CD8-positive, alpha-beta memory T cell (primary cell): ENCODE measurements around the gene DCDC2C. TPM values are rescaled to one million over a fixed set of nuclear protein-coding genes. Genes with fewer than 3 reads are reported as not detected.
A peak's percentile ranks its signal among the peaks of the same experiment; 100 is the strongest.
"Not testable (repeated sequence)": the region's sequence is repeated elsewhere in the genome, so short reads cannot be mapped to it uniquely, and the experiment has no call there.

Source experiments
- CTCF ChIA-PET: fragments of 350-600 bp; sonication (Branson Sonifier 250); formaldehyde crosslinking; loops from one replicate; lab custom pipeline; 2021; ENCODE audit warnings: antibody characterized with exemption; lab: Charles Lee
- POLR2A ChIA-PET: fragments of 350-600 bp; sonication (Branson Sonifier 250); formaldehyde crosslinking; loops from one replicate; lab custom pipeline; 2021; ENCODE audit warnings: antibody characterized with exemption; lab: Charles Lee
- DNase-seq, 5 donors: peaks; one replicate each; pipeline versions ENCODE4 v3.0.0 to v3.0.0-alpha.2; 2020 to 2022; ENCODE audit warnings: mixed read lengths in 1 of 5
- H3K27ac ChIP-seq: one replicate; pipeline ENCODE4 v1.7.0; 2013; ENCODE audit warnings: low read depth, mild to moderate bottlenecking, low read length, moderate library complexity
- H3K27me3 ChIP-seq: 2 replicates; pipeline ENCODE4 v1.7.0; 2013; ENCODE audit warnings: low read length, mild to moderate bottlenecking; ENCODE audit not compliant: insufficient read depth, poor library complexity, severe bottlenecking
- H3K36me3 ChIP-seq: 2 replicates; pipeline ENCODE4 v1.7.0; 2013; ENCODE audit warnings: mild to moderate bottlenecking, low read length, moderate library complexity; ENCODE audit not compliant: insufficient read depth
- H3K4me1 ChIP-seq: 2 replicates; pipeline ENCODE4 v1.7.0; 2013; ENCODE audit warnings: mild to moderate bottlenecking, low read length, moderate library complexity; ENCODE audit not compliant: insufficient read depth
- H3K4me3 ChIP-seq: 2 replicates; pipeline ENCODE4 v1.7.0; 2013; ENCODE audit warnings: mild to moderate bottlenecking, low read length
- H3K9me3 ChIP-seq: 2 replicates; pipeline ENCODE4 v1.7.0; 2013; ENCODE audit warnings: mild to moderate bottlenecking, low read length
- H3K27ac Mint-ChIP-seq, 8 donors: one replicate each; pipeline ENCODE4 v1.8.0; 2020 to 2021; ENCODE audit warnings: mixed read lengths in 8 of 8, mild to moderate bottlenecking in 6 of 8, inconsistent platforms in 3 of 8, moderate library complexity in 3 of 8
- H3K27me3 Mint-ChIP-seq, 2 donors: one replicate each; pipeline ENCODE4 v1.8.0; 2020 to 2021; ENCODE audit warnings: mixed read lengths in 2 of 2, mild to moderate bottlenecking in 1 of 2, moderate library complexity in 1 of 2
- H3K36me3 Mint-ChIP-seq, 3 donors: one replicate each; pipeline ENCODE4 v1.8.0; 2020 to 2021; ENCODE audit warnings: mixed read lengths in 3 of 3, inconsistent platforms in 1 of 3, mild to moderate bottlenecking in 1 of 3
- H3K4me1 Mint-ChIP-seq, 3 donors: one replicate each; pipeline ENCODE4 v1.8.0; 2020 to 2021; ENCODE audit warnings: mixed read lengths in 3 of 3, inconsistent platforms in 1 of 3, mild to moderate bottlenecking in 1 of 3
- H3K4me3 Mint-ChIP-seq, 7 donors: one replicate each; pipeline ENCODE4 v1.8.0; 2020 to 2021; ENCODE audit warnings: mixed read lengths in 7 of 7, mild to moderate bottlenecking in 6 of 7, moderate library complexity in 4 of 7, inconsistent platforms in 2 of 7
- H3K9me3 Mint-ChIP-seq, 5 donors: one replicate each; pipeline ENCODE4 v1.8.0; 2020 to 2022; ENCODE audit warnings: mixed read lengths in 5 of 5, mild to moderate bottlenecking in 3 of 5, moderate library complexity in 2 of 5, inconsistent platforms in 1 of 5
- polyA plus RNA-seq: library from polyadenylated mRNA; unstranded; fragments of 300-500 nt; fragmentation: Illumina TruSeq; gene quantifications from one replicate; pipeline ENCODE4 v1.2.3, GENCODE V29; 2021
- total RNA-seq, 2 experiments: library from RNA; stranded (reverse); gene quantifications; one replicate each; pipeline ENCODE4 v1.2.3, GENCODE V29; 2021

Gene DCDC2C
- total and polyA plus RNA-seq, 3 experiments from 2014 or later, result not detected

DNA sequence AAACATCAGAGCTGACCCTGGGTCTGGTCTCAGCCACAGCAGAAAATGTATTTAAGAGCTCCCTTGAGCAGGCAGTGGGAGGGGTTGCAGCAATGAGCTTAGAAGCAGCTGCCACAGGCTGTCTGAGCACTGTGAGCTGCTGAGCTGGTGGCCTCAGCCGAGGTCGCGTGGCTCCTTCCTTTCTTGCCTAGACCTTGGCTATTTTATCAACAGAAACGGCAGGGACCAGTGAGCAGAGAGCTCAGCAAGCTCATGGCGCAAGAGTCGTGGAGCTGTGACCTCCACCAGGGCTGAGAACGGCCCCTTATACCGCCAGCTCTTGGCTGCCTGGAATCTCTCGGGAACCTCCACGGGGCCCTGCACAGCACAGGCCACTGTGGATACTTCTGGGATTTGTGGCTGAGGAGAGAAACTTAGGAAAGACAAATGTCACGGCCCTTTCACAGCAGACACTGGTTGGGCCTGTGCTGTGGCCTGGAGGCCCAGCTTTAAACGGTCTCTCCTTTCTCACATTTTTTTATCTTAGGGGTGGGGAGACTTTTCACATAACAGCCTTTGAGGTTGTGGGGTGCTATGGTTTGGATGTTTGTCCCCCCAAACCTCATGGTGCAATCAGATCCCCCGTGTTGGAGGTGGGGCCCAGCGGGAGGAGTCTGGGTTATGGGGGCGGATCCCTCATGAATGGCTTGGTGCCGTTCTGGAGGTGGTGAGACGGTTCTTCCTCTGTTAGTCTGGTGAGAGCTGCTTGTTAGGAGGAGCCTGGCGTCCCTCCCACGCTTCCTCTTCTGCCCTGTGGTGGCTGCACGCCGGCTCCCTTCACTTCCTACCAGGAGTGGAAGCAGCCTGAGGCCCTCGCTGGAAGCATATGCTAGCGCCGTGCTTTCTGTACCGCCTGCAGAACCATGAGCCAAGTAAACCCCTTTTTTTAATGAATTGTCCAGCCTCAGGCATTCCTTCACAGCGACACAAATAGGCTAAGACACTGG, 43.6 kb upstream of the DCDC2C start:
- Histone ChIP-seq H3K27ac (no peak overlapping the region), H3K4me1 (no peaks in the 10 kb centered on the region), H3K4me3 (no peak overlapping the region), H3K36me3 (no peaks in the 10 kb centered on the region), H3K27me3 (no peaks in the 10 kb centered on the region), H3K9me3 (no peaks in the 10 kb centered on the region)
- Mint-ChIP-seq H3K4me1 (peaks cover 3 to 12% (median 4%) of the 10 kb centered on the region in 3 donors), H3K27me3 (no peaks in the 10 kb centered on the region), H3K9me3 (no peaks in the 10 kb centered on the region), H3K4me3 (no peak overlapping the region), H3K36me3 (no peaks in the 10 kb centered on the region), H3K27ac (peak overlapping the region in 2 of 8 donors; percentile 58 to 63)
- no peak for DNase-seq
- CTCF ChIA-PET, result interaction anchor here (0.6 kb wide), 1 partner anchor 8 kb away, joined by 3 read pairs; no protein-coding TSS in a partner anchor
- POLR2A ChIA-PET, result no interaction called here

DNA sequence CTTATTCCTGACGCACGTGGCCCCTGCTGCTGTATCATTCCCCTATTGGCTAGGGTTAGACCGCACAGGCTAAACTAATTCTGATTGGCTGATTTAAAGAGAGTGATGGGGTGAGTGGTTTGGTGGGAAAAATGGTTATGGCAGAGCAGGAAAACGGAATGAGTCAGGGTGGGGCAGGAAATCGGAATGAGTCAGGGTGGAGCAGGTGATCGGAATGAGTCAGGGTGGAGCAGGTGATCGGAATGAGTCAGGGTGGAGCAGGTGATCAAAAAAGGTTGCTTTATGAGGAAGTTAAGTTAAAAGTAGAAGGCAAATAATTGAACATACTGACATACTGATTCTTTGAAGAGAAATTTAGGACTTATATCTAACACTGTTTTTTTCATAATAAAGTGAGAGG, 42.7 kb upstream of the DCDC2C start:
- H3K9me3 ChIP-seq, H3K9me3 Mint-ChIP-seq, H3K27me3 ChIP-seq, H3K4me3 ChIP-seq, H3K27me3 Mint-ChIP-seq, H3K4me1 ChIP-seq, H3K4me3 Mint-ChIP-seq, POLR2A ChIA-PET, H3K36me3 ChIP-seq, H3K36me3 Mint-ChIP-seq, H3K27ac ChIP-seq, DNase-seq: not testable (repeated sequence)
- Mint-ChIP-seq H3K27ac (peak overlapping the region in 3 of 8 donors; percentile 2 to 91 (median 4)), H3K4me1 (peaks cover 3 to 12% (median 4%) of the 10 kb centered on the region in 3 donors)
- CTCF ChIA-PET, result interaction anchor here (1.0 kb wide), 1 partner anchor 10 kb away, joined by 3 read pairs; no protein-coding TSS in a partner anchor

DNA sequence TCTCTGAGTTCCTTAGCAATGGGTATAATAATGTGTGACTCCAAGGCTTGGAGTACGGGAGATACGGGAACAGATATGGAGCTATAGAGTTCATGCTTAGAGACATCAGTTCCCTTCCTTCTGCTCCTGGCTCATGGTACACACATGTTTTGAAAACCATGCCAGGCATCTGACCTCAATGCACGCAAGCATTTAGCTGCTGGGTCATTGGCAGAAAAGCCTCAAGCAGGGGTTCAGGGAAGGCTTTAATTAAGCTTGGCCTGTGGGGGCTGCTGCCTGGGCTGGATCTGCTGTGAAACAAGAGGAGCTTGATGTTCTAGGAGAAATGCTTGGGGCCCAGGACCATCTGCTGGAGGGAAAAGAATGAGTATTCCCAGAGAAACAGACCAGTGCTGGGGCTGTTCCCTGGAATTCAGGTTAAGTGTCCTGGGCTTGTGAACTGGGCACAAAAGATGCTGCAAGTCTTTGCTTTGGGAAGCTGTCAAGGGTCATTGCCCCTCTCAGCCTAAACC, 42.2 kb upstream of the DCDC2C start:
- Mint-ChIP-seq H3K4me1 (peaks cover 3 to 12% (median 4%) of the 10 kb centered on the region in 3 donors), H3K36me3 (no peaks in the 10 kb centered on the region), H3K4me3 (no peak overlapping the region), H3K27ac (no peak overlapping the region), H3K9me3 (no peaks in the 10 kb centered on the region), H3K27me3 (no peaks in the 10 kb centered on the region)
- Histone ChIP-seq H3K4me1 (no peaks in the 10 kb centered on the region), H3K27me3 (no peaks in the 10 kb centered on the region), H3K9me3 (no peaks in the 10 kb centered on the region), H3K27ac (no peak overlapping the region), H3K36me3 (no peaks in the 10 kb centered on the region), H3K4me3 (no peak overlapping the region)
- ChIA-PET CTCF (interaction anchor here (1.0 kb wide), 1 partner anchor 11 kb away, joined by 3 read pairs; no protein-coding TSS in a partner anchor), POLR2A (no interaction called here)
- no peak for DNase-seq

DNA sequence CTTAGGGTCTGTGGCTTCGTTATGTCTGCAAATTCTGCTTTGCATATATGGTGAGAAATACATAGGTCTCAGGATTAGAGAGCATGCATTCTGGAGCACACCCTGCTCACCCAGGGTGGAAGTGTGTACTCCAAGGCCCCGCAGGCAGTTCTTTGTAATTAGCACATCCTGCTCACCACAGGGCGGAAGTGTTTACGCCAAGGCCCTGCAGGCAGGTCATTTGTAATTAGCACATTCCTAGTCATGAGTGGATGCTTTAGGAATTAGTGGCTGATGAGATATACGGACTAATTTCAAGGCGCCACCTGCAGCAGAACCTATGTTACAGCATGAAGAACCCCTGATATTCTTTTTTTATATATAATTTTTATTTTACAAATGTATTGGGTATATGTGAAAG, 41.1 kb upstream of the DCDC2C start:
- Mint-ChIP-seq H3K27me3 (no peaks in the 10 kb centered on the region), H3K4me1 (peaks cover 3 to 12% (median 4%) of the 10 kb centered on the region in 3 donors), H3K9me3 (no peaks in the 10 kb centered on the region), H3K36me3 (no peaks in the 10 kb centered on the region), H3K27ac (peak overlapping the region in 1 of 8 donors; percentile 43), H3K4me3 (no peak overlapping the region)
- ChIA-PET CTCF (no interaction called here), POLR2A (no interaction called here)
- no peaks in the 10 kb centered on the region for H3K9me3 ChIP-seq
- no peak overlapping the region for H3K27ac ChIP-seq
- no peak for DNase-seq
- H3K27me3 ChIP-seq, result no peaks in the 10 kb centered on the region
- H3K4me3 ChIP-seq, result no peak overlapping the region
- H3K4me1 ChIP-seq, result no peaks in the 10 kb centered on the region
- no peaks in the 10 kb centered on the region for H3K36me3 ChIP-seq

DNA sequence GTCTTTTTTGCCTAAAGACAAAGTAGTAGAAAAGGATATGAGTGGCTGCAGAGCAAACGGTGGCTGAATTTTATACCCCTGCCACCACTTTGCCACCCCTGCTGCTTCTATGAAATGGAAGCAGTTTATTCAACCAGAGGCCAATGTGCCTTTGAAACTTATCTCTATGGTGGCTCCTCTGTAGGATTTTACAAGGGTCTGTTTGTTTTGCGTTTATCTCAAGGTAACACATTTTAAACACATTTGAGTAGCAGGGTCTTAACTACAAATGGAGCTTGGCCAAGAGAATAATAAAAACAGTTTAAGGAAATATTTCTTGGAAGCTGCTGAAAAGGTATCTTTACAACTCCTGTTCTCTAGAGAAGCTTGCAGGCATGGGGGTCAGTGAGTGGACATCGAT, 39.3 kb upstream of the DCDC2C start:
- H3K27me3 Mint-ChIP-seq, result peaks cover 3 to 6% of the 10 kb centered on the region in 2 donors
- Histone ChIP-seq H3K27ac (no peak overlapping the region), H3K4me1 (no peaks in the 10 kb centered on the region), H3K36me3 (no peaks in the 10 kb centered on the region), H3K9me3 (no peaks in the 10 kb centered on the region), H3K4me3 (no peak overlapping the region), H3K27me3 (no peaks in the 10 kb centered on the region)
- no peak overlapping the region for H3K27ac Mint-ChIP-seq
- ChIA-PET POLR2A (no interaction called here), CTCF (no interaction called here)
- no peak overlapping the region for H3K4me3 Mint-ChIP-seq
- H3K9me3 Mint-ChIP-seq, result no peaks in the 10 kb centered on the region
- H3K4me1 Mint-ChIP-seq, result peaks cover 3 to 12% (median 4%) of the 10 kb centered on the region in 3 donors
- DNase-seq, result no peak
- no peaks in the 10 kb centered on the region for H3K36me3 Mint-ChIP-seq

DNA sequence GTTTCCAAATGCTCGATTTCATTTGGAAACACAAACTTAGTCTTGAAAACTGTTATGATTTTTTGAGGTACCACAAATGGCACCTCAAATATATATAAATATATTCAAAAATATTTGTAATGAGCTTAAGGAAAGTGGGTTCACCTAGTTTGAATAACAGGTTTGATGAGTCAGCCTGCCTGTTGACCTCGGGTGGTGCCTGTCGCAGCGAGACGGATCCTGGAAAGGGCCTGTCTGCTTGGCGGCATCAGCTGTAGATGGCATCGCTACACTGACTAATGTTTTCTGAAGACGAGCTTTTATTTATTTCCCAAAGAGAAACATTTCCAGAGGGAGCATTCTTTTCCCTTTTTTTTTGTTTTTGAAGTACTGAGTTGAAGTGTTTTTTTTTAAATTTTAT, 38.5 kb upstream of the DCDC2C start:
- Mint-ChIP-seq H3K27me3 (peaks cover 5 to 11% of the 10 kb centered on the region in 2 donors), H3K36me3 (no peaks in the 10 kb centered on the region), H3K9me3 (no peaks in the 10 kb centered on the region), H3K4me3 (no peak overlapping the region), H3K4me1 (peaks cover 3 to 10% (median 4%) of the 10 kb centered on the region in 3 donors), H3K27ac (no peak overlapping the region)
- Histone ChIP-seq H3K9me3 (no peaks in the 10 kb centered on the region), H3K4me1 (no peaks in the 10 kb centered on the region), H3K36me3 (no peaks in the 10 kb centered on the region), H3K27ac (no peak overlapping the region), H3K27me3 (no peaks in the 10 kb centered on the region), H3K4me3 (no peak overlapping the region)
- no peak for DNase-seq
- ChIA-PET CTCF (no interaction called here), POLR2A (no interaction called here)

DNA sequence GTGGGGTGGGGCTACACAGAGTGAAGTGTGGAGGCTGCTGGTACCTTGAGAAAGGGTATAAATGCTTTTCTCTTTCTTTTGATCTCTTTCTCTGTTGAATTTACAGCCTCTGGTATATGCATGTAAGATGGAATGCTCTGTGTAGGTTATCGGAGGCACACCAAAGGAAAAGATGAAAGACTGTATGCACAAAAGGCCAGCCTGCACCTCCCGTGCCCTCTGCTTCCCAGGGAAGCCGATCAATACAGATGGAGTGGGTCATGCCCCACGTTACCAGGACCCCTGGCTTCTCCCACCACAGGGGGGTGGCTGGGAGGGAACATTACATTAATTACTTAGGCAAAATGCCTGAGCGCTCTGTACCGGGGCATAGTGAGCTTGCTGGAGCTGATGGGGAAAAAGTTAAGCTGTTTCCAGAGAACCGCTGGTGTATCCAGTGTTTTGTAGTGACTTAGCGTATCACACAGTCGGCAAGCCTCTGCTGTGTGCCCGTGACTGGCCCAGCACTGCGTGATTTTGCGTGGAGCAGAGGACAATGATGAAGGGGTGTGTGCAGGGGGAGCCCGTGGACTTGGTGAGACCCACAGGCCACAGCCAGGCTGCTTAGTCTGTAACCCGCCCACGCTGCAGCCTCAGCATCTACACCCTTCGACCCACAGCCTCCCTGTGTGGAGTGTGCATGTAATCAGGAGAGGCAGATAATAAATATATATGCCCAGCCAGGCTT, 37.3 kb upstream of the DCDC2C start:
- CTCF ChIA-PET, result interaction anchor here (0.9 kb wide), 1 partner anchor 14 kb away, joined by 3 read pairs; no protein-coding TSS in a partner anchor
- Histone ChIP-seq H3K4me1 (no peaks in the 10 kb centered on the region), H3K36me3 (no peaks in the 10 kb centered on the region), H3K27ac (no peak overlapping the region), H3K4me3 (no peak overlapping the region), H3K27me3 (no peaks in the 10 kb centered on the region), H3K9me3 (no peaks in the 10 kb centered on the region)
- Mint-ChIP-seq H3K4me1 (peaks cover 0 to 3% (median 0%) of the 10 kb centered on the region in 3 donors), H3K36me3 (no peaks in the 10 kb centered on the region), H3K9me3 (no peaks in the 10 kb centered on the region), H3K27me3 (peaks cover 5 to 17% of the 10 kb centered on the region in 2 donors), H3K4me3 (no peak overlapping the region), H3K27ac (no peak overlapping the region)
- POLR2A ChIA-PET, result no interaction called here
- DNase-seq, result no peak

DNA sequence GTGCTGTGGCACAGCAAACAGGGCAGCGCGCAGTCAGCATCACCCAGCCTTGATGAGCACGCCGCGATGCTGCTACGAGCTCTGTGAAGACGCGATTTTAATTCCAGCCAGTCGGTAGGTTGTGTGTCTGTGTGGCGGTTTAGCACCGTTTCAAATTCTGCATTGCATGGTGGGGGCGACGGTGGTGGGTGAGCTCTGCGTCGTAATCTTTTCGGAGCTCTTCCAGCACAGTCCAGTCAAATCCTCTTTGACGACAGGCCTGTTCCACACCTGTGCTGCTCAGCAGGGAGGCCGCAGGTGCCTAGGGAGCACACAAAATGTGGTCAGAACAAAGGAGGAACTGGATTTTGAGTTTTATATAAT, 36.8 kb upstream of the DCDC2C start:
- Mint-ChIP-seq H3K27ac (no peak overlapping the region), H3K4me3 (no peak overlapping the region), H3K4me1 (peaks cover 0 to 3% (median 0%) of the 10 kb centered on the region in 3 donors), H3K36me3 (no peaks in the 10 kb centered on the region), H3K27me3 (peaks cover 5 to 17% of the 10 kb centered on the region in 2 donors), H3K9me3 (no peaks in the 10 kb centered on the region)
- Histone ChIP-seq H3K27me3 (no peaks in the 10 kb centered on the region), H3K4me1 (no peaks in the 10 kb centered on the region), H3K36me3 (no peaks in the 10 kb centered on the region), H3K9me3 (no peaks in the 10 kb centered on the region), H3K27ac (no peak overlapping the region), H3K4me3 (no peak overlapping the region)
- POLR2A ChIA-PET, result no interaction called here
- CTCF ChIA-PET, result no interaction called here
- no peak for DNase-seq
